Left lung (tissue), 10 donors: Measurements from ENCODE around the gene MYORG. TPM values are rescaled to one million over a fixed set of nuclear protein-coding genes. Genes with fewer than 3 reads are reported as not detected.

ENCODE experiments used
- ATAC-seq: fragments of 200-7000 bp; cut with Tn5 transposase; one replicate; pipeline ENCODE4 v1.9.1; 2020; ENCODE audit warnings: moderate library complexity
- DNase-seq, 4 donors: peaks; one replicate each; pipeline ENCODE4 v3.0.0-alpha.2; 2013 to 2020
- H3K27ac ChIP-seq, 2 donors: fragments of 200-600 bp; sonication (generic) in 1 of 2; one replicate each; pipeline versions ENCODE4 v1.5.0 to v1.8.0; 2020 to 2021
- H3K27me3 ChIP-seq, 2 donors: fragments of 200-600 bp; sonication (generic) in 1 of 2; one replicate each; pipeline versions ENCODE4 v1.5.0 to v1.8.0; 2020 to 2021
- H3K36me3 ChIP-seq, 2 donors: fragments of 200-600 bp; sonication (generic) in 1 of 2; one replicate each; pipeline versions ENCODE4 v1.5.0 to v1.8.0; 2020 to 2021
- H3K4me1 ChIP-seq, 2 donors: fragments of 200-600 bp; one replicate each; pipeline ENCODE4 v1.8.0; 2021
- H3K4me3 ChIP-seq, 2 donors: fragments of 200-600 bp; sonication (generic) in 1 of 2; one replicate each; pipeline versions ENCODE4 v1.5.0 to v1.8.0; 2020 to 2021; ENCODE audit warnings: mild to moderate bottlenecking in 1 of 2
- H3K9me3 ChIP-seq, 2 donors: fragments of 200-600 bp; sonication (generic) in 1 of 2; one replicate each; pipeline versions ENCODE4 v1.5.0 to v1.8.0; 2020 to 2021
- CTCF ChIP-seq, 2 donors: fragments of 200-600 bp; sonication (generic) in 1 of 2; IDR thresholded peaks; one replicate each; pipeline versions ENCODE4 v1.5.0 to v1.8.0; 2021; ENCODE audit warnings: antibody characterized with exemption in 2 of 2
- intact Hi-C, 2 donors: fragments of 100-400 bp; cut with DNase I; formaldehyde crosslinking; loops; one replicate each; pipeline versions ENCODE4 v1.11.2 to v1.14.2; 2022
- polyA plus RNA-seq, 6 donors: library from polyadenylated mRNA; unstranded; fragments of 120-200 nt; gene quantifications; one replicate each; pipeline ENCODE4 v1.2.1, GENCODE V29; 2013; ENCODE audit not compliant: insufficient read length in 6 of 6
- total RNA-seq, 2 donors: library from RNA; stranded (reverse); fragmentation: NEBNext Ultra II Directional; extraction: Animal tissue kit (Norgen Biotek cat#: 25700); gene quantifications; one replicate each; pipeline ENCODE4 v1.2.1, GENCODE V29; 2021
- donor health status: DM: no; HTN: yes; CAD: no.
- donor health status: DM: no; HTN: no; CAD: no.

Gene MYORG
- total and polyA plus RNA-seq, 8 donors = 3.1 to 22.6 (median 4.2) TPM

- Histone ChIP-seq H3K4me3 (peak overlapping the region; percentile 46 to 53), H3K27me3 (peaks cover 0 to 14% of the 10 kb centered on the region in 2 donors), H3K27ac (no peak overlapping the region), H3K4me1 (peaks cover 13 to 38% of the 10 kb centered on the region in 2 donors), H3K36me3 (no peaks in the 10 kb centered on the region), H3K9me3 (no peaks in the 10 kb centered on the region)
- DNase-seq (peak in 1 of 4 donors; percentile 41), ATAC-seq (no peak)
- no peak for TF ChIP-seq CTCF (IDR thresholded peaks at IDR 0.05)
- intact Hi-C loops = no loop called here
Measured at GRCh38 chr9:34381323-34381722, 4.6 kb upstream of the MYORG start.

GRCh38 chr9:34380511-34381315 is 4.0 kb upstream of the MYORG start:
- intact Hi-C loops = no loop called here
- DNase-seq (peak; percentile 49 to 95 (median 78)), ATAC-seq (peak; percentile 70)
- Histone ChIP-seq H3K27me3 (peaks cover 0 to 14% of the 10 kb centered on the region in 2 donors), H3K4me3 (peak overlapping the region; percentile 46 to 53), H3K9me3 (no peaks in the 10 kb centered on the region), H3K27ac (no peak overlapping the region), H3K36me3 (no peaks in the 10 kb centered on the region), H3K4me1 (peaks cover 13 to 44% of the 10 kb centered on the region in 2 donors)
- no peak for TF ChIP-seq CTCF (IDR thresholded peaks at IDR 0.05)

- DNase-seq (peak in 1 of 4 donors; percentile 81), ATAC-seq (no peak)
- H3K27ac ChIP-seq = no peak overlapping the region
- peaks cover 0 to 14% of the 10 kb centered on the region in 2 donors for H3K27me3 ChIP-seq
- H3K9me3 ChIP-seq = no peaks in the 10 kb centered on the region
- no peaks in the 10 kb centered on the region for H3K36me3 ChIP-seq
- TF ChIP-seq CTCF (IDR thresholded peaks at IDR 0.05) = no peak
- H3K4me1 ChIP-seq = peaks cover 13 to 50% of the 10 kb centered on the region in 2 donors
- H3K4me3 ChIP-seq = peak overlapping the region in 1 of 2 donors; percentile 53
- intact Hi-C loops = no loop called here
Measured at GRCh38 chr9:34380034-34380510, 3.4 kb upstream of the MYORG start.

- Histone ChIP-seq H3K27ac (no peak overlapping the region), H3K36me3 (no peaks in the 10 kb centered on the region), H3K9me3 (no peaks in the 10 kb centered on the region), H3K4me3 (peak overlapping the region; percentile 12 to 53), H3K4me1 (peaks cover 13 to 51% of the 10 kb centered on the region in 2 donors), H3K27me3 (peaks cover 0 to 14% of the 10 kb centered on the region in 2 donors)
- TF ChIP-seq CTCF (IDR thresholded peaks at IDR 0.05) = peak; percentile 94 to 98
- intact Hi-C loops = loop anchor here in 1 of 2 donors (2.0 kb wide), 1 partner anchor 47 kb away; no protein-coding TSS in a partner anchor
- ATAC-seq = peak; percentile 62
- DNase-seq = peak; percentile 53 to 94 (median 86)
Measured at GRCh38 chr9:34379334-34380033, 2.8 kb upstream of the MYORG start.
